HG03469 (cell line): ENCODE data around the gene CCR4.
"Not testable (repeated sequence)": the region's sequence is repeated elsewhere in the genome, so short reads cannot be mapped to it uniquely, and the experiment has no call there.

Experiments used
- ATAC-seq: cut with Tn5 transposase; IDR thresholded peaks from one replicate; pipeline ENCODE4 v1.9.1; 2021; ENCODE audit warnings: mild to moderate bottlenecking, moderate library complexity, moderate number of reproducible peaks; ENCODE audit not compliant: unreplicated experiment

The CCR4 gene

DNA sequence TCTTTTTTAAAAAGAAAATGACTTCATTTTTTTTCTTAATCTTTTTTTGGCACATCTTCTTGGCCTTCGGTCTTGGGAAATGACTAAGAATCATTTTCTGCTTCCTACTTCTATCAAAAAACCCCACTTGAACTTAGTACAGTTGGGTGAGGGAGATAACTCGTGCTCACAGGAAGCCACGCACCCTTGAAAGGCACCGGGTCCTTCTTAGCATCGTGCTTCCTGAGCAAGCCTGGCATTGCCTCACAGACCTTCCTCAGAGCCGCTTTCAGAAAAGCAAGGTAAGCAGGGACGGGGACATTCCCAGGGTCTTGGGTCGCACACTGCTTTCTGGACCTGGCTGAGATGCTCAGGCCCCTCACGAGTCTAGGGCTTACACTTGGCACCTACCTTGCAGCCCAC lies at the start of gene CCR4:
CCR4 (plus strand) TSS at position 235 of the 402 bp plus-strand sequence. CDS start 1,779 bp downstream, outside the sequence.
- no peak for ATAC-seq

DNA sequence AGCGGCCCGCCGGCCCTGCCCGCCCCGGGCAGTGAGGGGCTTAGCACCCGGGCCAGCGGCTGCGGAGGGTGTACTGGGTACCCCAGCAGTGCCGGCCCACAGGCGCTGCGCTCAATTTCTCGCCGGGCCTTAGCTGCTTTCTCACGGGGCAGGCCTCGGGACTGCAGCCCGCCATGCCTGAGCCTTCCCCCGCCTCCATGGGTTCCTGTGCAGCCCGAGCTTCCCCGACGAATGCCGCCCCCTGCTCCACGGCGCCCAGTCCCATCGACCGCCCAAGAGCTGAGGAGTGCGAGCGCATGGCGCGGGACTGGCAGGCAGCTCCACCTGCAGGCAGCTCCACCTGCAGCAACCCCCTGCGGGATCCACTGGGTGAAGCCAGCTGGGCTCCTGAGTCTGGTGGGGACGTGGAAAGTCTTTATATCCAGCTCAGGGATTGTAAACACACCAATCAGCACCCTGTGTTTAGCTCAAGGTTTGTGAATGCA lies 48.5 kb upstream of the CCR4 start:
- not testable (repeated sequence) for ATAC-seq

DNA sequence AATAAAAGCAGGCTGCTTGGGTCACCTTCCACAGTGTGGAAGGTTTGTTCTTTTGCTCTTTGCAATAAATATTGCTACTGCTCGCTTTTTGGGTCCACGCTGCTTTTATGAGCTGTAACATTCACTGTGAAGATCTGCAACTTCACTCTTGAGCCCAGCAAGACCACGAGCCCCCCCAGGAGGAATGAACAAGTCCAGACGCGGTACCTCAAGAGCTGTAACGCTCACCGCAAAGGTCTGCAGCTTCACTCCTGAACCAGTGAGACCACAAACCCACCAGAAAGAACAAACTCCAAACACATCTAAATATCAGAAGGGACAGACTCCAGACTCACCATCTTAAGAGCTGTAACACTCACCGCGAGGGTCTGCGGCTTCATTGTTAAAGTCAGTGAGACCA lies 47.5 kb upstream of the CCR4 start:
- no peak for ATAC-seq

DNA sequence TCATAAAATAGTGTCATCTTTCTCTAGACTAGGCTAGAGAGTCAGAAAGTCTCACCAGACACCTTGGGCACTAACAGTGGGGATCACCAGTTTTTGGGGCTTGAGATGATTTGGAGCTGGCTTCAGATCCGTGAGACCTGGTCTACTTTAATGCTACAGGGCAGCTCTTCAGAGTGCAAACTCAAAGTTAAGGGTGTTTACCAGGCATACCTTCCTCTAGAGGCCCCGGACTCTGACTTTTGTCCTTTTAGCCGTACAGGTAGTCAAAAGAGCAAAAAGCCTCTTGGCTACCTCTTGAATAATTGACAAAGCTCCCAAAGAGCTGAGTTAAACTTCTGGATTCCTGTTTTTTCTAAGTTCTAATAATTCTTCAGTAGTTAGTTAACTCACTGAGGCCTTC lies 41.4 kb upstream of the CCR4 start:
- ATAC-seq, result no peak

DNA sequence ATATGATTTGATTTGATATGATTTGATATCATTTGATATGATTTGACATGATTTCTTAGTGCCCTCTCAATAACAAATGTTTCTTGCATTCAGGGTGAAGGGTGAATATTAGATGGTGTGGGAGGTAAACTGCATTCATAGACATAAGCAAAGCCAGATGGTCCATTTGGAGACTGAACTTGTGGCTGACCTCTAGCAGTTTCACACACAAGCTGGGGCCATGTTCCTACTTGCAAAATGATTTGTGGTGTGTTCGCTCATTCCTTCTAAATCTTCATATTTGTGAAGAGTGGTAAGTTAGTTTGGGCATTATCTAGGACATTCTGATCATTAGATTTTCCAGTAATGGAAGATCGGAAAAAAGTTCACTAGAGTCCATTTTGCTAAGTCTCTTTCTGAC lies 40.5 kb upstream of the CCR4 start:
- ATAC-seq, result no peak

DNA sequence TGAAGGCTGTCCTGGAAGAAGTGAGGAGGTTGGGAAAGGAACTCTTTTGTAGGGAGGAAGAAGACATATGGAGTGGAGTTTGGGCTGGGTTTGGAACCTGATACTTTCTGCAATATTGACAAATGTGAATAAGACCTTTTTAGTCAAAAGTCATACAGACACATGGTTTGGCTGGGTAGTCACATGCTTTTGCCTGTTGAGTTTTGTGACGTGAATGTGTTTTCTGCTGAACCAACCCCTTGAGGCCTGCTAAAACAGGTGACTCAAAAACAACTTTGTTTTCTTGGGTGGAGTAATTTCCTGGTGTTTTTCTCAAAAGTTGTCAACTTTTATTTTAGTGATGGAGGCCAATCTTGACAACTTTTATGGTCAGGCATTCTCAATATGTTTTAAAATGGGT lies 39.4 kb upstream of the CCR4 start:
- no peak for ATAC-seq

DNA sequence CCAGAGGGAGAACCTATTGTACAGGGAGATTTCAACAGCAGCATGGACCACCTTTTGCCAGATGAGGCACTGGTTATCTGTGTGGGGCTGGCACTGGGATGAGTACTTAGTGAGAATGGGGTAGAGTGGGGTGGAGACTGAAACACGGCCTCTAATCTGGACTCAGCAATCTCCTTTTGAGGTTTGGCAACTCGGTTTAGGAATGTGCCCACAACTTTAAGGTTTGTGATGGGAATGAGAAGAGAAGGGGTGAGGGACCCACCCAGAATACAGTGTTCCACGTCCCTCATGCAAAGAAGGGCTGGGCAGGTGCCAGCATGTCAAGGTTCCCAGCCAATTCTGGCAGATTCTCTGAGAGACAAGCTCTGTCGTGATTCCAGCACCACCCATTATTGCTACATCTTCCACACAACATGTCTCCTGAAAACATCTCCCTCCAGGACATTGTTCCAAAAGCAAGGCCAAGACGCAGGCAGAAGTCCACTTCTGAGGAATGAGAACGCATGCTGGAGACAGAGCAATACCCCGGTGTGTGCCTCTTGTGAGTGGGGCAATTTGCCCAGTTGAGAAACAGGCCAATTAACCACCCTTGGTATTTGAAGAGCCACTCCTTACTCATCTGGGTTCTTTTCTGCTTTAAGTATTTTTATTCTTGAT lies 37.5 kb upstream of the CCR4 start:
- ATAC-seq, result no peak

DNA sequence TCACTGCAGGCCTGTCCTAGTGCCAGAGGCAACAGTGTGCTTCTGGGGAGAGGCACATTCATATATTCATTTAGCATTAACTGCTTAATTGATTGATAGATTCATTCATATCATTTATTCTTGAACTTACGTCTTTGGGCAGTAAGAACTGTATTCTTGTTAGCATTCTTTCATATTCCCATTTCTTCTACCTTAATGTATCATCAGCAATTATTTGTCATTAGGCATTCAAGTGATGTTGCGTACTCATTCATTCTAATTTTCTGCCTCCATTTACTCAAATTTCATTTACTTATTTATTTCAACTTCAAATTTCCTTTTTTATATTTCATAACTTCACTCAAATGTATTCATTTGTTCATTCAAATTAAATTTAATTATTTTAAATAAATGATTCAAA lies 31.5 kb upstream of the CCR4 start:
- ATAC-seq, result no peak

DNA sequence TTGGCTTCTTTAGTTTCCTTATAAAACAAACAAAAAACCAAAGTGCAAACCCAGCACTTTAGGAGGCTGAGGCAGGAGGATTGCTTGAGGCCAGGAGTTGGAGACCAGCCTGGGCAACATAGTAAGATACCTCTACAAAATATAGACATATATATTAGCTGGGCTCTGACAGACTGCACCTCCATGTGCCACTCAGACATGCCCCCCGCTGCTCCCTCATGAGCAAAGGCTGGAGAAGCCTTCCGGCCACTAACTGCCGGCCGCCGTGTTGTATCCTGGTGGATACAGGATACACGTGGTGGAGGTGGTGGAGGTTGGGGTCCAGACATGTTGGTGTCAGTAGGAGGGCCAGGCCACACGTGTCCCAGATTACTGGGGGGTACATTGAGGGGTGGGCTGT lies 29.4 kb upstream of the CCR4 start:
- no peak for ATAC-seq

DNA sequence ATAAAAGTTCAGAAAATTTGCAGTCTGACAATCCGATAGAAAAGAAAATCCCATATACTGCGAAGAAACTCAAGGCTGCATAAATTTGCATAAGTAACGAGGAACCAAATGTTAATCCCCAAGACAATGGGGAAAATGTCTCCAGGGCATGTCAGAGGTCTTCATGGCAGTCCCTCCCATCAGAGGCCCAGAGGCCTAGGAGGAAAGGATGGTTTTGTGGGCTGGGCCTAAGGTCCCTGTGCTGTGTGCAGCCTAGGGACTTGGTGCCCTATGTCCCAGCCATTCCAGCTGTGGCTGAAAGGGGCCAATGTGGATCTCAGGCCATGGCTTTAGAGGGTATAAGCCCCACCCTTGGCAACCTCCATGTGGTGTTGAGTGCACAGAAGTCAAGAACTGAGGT lies 21.3 kb upstream of the CCR4 start:
- ATAC-seq, result no peak

DNA sequence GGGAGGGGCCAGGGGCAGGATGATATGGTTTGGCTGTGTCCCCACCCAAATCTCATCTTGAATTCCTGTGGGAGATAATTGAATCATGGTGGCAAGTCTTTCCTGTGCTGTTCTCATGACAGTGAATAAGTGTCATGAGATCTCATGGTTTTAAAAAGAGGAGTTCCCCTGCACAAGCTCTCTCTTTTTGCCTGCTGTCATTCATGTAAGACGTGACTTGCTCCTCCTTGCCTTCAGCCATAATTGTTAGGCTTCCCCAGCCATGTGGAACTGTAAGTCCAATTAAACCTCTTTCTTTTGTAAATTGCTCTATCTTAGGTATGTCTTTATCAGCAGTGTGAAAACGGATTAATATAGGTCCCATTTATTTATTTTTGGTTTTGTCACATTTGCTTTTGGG lies 20.2 kb upstream of the CCR4 start:
- not testable (repeated sequence) for ATAC-seq

DNA sequence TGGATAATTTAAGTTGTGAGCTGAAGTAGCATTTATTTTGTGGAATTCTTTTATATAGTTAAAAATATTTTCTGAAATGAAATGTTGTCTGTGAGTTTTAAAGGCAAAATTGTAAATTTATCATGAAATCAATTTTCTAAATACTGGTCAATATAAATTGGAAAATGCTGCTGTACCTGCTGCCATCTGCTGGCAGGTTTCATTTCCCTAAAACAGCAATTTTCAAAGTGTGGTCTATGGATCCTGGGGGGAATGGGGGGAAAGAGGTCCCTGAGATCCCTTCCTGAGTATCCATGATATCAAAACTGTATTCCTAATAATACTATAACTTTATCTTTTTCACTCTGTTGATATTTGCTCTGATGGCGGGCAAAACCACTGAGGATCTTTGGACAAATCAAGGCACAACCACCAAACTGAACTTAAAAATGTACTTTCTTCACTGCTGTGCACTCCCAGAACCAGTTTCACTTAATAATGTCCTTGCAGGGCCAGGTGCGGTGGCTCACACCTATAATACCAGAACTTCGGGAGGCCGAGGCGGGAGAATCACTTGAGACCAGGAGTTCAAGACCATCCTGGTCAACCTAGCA lies 17.2 kb upstream of the CCR4 start:
- no peak for ATAC-seq

DNA sequence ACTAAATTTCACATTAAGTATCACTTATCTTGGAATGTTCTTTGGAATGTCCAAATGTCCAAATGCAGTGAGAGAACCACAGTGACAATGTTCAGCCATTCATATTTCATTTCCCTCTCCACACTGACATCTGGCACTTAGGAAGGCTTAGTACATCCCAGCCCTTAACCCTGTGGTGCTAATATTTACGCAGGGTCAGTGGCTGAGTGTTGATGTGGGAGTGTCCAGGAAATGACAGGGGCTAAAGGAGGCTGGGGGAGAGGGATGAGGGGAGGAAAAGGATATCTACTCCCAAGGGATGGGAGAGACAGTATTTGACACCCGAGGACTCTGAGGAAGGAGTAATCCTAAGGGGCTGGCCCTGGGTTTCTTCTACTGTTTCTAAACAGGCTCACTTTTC lies 14.1 kb upstream of the CCR4 start:
- ATAC-seq, result no peak

DNA sequence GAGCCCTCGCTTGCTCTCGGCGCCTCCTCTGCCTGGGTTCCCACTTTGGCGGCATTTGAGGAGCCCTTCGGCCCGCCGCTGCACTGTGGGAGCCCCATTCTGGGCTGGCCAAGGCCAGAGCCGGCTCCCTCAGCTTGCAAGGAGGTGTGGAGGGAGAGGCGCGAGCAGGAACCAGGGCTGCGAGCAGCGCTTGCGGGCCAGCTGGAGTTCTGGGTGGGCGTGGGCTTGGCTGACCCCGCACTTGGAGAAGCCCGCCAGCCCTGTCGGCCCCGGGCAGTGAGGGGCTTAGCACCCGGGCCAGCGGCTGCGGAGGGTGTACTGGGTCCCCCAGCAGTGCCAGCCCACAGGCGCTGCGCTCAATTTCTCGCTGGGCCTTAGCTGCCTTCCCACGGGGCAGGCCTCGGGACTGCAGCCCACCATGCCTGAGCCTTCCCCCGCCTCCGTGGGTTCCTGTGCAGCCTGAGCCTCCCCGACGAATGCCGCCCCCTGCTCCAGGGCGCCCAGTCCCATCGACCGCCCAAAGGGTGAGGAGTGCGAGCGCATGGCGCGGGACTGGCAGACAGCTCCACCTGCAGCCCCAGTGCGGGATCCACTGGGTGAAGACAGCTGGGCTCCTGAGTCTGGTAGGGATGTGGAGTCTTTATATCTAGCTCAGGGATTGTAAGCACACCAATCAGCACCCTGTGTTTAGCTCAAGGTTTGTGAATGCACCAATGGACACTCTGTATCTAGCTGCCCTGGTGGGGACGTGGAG lies 11.7 kb upstream of the CCR4 start:
- not testable (repeated sequence) for ATAC-seq

DNA sequence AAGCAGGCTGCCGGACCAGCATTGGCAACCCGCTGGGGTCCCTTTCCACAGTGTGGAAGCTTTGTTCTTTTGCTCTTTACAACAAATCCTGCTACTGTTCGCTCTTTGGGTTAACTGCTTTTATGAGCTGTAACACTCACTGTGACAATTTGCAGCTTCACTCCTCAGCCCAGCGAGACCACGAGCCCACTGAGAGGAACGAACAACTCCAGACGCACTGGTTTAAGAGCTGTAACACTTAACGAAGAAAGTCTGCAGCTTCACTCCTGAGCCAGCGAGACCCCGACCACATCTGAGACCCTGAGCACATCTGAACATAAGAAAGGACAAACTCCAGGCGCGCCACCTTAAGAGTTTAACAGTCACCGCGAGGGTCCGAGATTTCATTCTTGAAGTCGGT lies 10.7 kb upstream of the CCR4 start:
- no peak for ATAC-seq

DNA sequence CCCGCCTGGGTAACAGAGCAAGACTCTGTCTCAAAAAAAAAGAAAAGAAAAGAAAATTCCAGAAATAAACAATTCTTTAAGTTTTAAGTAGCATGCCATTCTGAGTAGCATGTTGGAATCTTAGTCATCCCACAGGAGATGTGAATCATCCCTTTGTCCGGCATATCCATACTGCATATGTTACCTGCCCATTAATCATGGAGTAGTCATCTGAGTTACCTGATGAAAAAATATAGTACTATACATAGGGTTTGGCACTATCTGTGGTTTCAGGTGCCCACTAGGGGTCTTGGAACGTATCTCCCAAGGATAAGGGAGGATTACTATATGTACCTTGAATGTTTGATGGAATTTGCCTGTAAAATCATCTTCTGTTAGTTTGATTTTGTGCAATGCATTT lies 6.3 kb upstream of the CCR4 start:
- no peak for ATAC-seq

DNA sequence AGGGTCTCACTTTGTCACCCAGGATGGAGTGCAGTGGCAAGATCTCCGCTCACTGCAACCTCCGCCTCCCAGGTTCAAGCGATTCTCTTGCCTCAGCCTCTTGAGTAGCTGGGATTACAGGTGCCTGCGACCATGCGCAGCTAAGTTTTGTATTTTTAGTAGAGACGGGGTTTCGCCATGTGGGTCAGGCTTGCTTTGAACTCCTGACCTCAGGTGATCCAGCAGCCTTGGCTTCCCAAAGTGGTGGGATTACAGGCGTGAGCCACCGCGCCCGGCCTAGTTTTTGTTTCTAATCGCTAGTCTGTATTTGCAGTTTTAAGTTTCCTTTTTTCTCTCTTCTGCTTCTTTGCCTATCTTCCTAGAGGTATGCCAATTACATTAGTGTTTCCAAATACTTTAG lies 5.8 kb upstream of the CCR4 start:
- not testable (repeated sequence) for ATAC-seq

DNA sequence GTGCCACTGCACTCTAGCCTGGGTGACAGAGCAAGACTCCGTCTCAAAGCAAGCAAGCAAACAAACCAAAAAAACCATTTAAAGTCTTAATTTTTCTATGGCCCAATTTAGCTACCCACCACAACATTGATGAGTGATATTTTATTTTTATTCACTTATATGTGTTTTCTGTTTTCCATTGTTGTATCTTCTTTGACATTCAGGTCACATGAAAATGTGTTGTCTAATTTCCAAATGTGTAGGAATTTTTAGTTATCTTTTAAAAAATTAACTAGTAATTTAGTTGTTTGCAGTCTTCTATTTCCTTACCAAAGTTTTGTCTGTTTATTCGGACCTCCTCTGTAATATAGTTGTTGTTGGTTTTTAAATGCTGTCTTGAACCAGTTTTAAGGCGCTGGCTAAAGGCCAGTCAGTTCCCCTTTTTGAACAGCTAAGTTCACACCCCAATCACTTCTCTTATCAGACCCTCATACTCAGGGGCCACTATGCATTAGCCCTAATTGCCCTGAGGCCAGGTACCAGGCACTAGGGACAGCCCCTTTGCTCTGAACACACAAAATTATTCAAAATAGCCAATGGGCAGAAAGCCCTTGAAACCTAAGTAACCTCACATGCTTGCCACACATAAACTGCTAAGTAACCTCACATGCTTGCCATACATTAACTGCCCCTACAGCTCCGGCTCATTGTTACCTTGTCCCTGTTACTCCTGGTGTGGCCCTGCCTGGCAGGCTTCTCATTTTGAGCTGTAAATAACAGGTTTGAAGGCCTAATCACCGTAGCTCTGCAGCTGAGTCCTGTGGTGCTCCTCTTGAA lies 4.3 kb upstream of the CCR4 start:
- no peak for ATAC-seq

DNA sequence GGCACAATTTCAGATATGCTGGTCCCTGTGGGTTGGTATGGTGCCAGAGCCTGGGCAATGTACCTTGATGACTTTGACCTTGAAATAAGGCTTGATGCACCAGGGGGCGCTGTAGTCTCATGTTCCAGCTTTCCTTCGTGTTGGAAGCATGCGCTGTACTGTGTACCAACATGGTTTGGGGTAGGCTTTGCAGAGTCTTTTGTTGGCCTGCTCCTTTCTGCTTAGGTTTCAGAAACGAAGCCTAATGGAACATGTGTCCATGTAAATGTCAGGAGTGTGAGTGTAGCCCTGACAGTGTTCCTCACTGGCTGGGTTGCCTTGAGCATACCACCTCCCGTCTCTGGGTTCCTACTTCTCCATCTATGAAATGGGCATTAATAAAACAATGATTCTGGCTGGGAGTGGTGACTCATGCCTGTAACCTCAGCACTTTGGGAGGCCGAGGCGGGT lies 3.6 kb upstream of the CCR4 start:
- ATAC-seq, result no peak

DNA sequence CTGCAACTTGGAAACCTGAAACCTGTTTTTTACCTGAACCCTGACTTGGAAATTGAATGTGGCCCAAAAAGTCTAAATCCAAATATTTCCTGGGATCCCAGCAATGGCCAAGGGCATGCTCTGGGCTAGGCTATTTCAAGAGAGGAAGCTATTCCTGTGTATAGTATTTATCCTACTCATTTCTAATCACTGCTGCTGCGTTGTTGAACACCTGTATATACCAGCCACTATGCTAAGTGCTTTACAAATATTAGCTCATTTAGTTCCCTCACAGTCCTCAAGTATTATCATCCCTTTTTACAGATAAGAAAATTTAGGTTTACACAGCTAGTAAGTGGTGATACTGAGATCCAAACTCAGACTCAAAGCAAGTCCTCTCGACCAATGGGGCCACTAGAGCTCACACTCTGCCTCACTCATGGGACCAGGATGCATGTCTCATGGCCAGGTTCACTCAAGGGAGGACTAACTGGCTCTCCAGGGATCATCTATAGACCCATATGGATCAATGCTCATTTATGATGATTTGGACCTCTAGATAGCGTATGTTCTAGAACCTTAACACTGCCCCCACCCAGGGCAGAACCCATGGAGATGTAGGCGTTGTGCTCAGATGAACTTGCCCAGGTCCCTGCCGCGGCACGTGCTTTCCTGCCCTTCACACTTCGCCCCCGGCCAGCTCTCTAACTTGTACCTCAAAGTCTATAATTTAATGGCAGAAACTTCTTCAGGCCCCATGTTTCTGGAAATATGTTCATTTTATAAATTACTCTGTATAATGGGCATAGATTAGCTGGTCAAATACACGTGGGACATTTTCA lies 2.6 kb upstream of the CCR4 start:
- no peak for ATAC-seq
